AG09309 (cell line): ENCODE results near the gene SPRYD7.
A peak's percentile ranks its signal among the peaks of the same experiment; 100 is the strongest.

Source experiments
- DNase-seq: peaks from one replicate; pipeline ENCODE4 v3.0.0-alpha.2; 2010; ENCODE audit warnings: low read depth
- H3K4me3 ChIP-seq: 2 replicates; pipeline ENCODE4 v1.5.1; 2011; ENCODE audit warnings: mild to moderate bottlenecking, low read depth, low read length, moderate library complexity; ENCODE audit not compliant: control insufficient read depth
- CTCF ChIP-seq: IDR thresholded peaks from 2 replicates; pipeline ENCODE4 v1.5.1; 2011; ENCODE audit warnings: mild to moderate bottlenecking, low read depth, low read length, inconsistent platforms; ENCODE audit not compliant: insufficient read depth, control insufficient read depth; ENCODE audit errors: missing control alignments

Gene SPRYD7

GRCh38 chr13:49893591-49893990, 42.5 kb downstream of the SPRYD7 start:
- H3K4me3 ChIP-seq, result no peak overlapping the region
- DNase-seq, result no peak
- no peak for TF ChIP-seq CTCF

GRCh38 chr13:49890376-49890775, 45.8 kb downstream of the SPRYD7 start:
- no peak for DNase-seq

GRCh38 chr13:49878682-49879081, 57.5 kb downstream of the SPRYD7 start:
- no peak for DNase-seq
- no peak overlapping the region for H3K4me3 ChIP-seq
- no peak for TF ChIP-seq CTCF

More at GRCh38 chr13:49890376-49890775, 45.8 kb downstream of the SPRYD7 start:
- no peak overlapping the region for H3K4me3 ChIP-seq
- TF ChIP-seq CTCF, result no peak

GRCh38 chr13:49877629-49878218, 58.4 kb downstream of the SPRYD7 start:
- no peak for TF ChIP-seq CTCF
- no peak overlapping the region for H3K4me3 ChIP-seq
- no peak for DNase-seq

- TF ChIP-seq CTCF, result no peak
- no peak overlapping the region for H3K4me3 ChIP-seq
- DNase-seq, result no peak
Observed at GRCh38 chr13:49874430-49874829, 61.7 kb downstream of the SPRYD7 start.

- peak; percentile 60 for TF ChIP-seq CTCF
- no peak overlapping the region for H3K4me3 ChIP-seq
- DNase-seq, result no peak
Observed at GRCh38 chr13:49869519-49869918, 66.6 kb downstream of the SPRYD7 start.

GRCh38 chr13:49867834-49868233, 68.3 kb downstream of the SPRYD7 start:
- no peak for DNase-seq
- TF ChIP-seq CTCF, result no peak
- no peak overlapping the region for H3K4me3 ChIP-seq
